Lung (tissue), 12 donors: ENCODE data around the gene SPCS1. TPM values are rescaled to one million over a fixed set of nuclear protein-coding genes. Genes with fewer than 3 reads are reported as not detected.

Experiments used
- ATAC-seq: fragments of 200-7000 bp; cut with Tn5 transposase; one replicate; pipeline ENCODE4 v1.9.1; 2020; ENCODE audit warnings: moderate number of reproducible peaks; ENCODE audit not compliant: insufficient read depth, low FRiP score
- DNase-seq, 3 donors: peaks; one replicate each; pipeline ENCODE4 v3.0.0-alpha.2; 2013 to 2017
- H3K27ac ChIP-seq, 2 donors: one replicate each; pipeline ENCODE4 v1.5.1; 2013; ENCODE audit warnings: mild to moderate bottlenecking in 2 of 2, moderate library complexity in 2 of 2, control low read depth in 1 of 2, inconsistent platforms in 1 of 2, low read depth in 1 of 2, low read length in 1 of 2
- H3K27me3 ChIP-seq, 3 donors: one replicate each; pipeline ENCODE4 v1.5.1; 2013; ENCODE audit warnings: low read length in 2 of 3; ENCODE audit not compliant: control insufficient read depth in 3 of 3, insufficient read depth in 3 of 3
- H3K36me3 ChIP-seq, 4 donors: one replicate each; pipeline ENCODE4 v1.5.1; 2013; ENCODE audit warnings: low read length in 4 of 4, mild to moderate bottlenecking in 1 of 4, moderate library complexity in 1 of 4; ENCODE audit not compliant: control insufficient read depth in 4 of 4, insufficient read depth in 4 of 4
- H3K4me1 ChIP-seq, 5 donors: one replicate each; pipeline ENCODE4 v1.5.1; 2013; ENCODE audit warnings: low read length in 5 of 5, mild to moderate bottlenecking in 2 of 5, moderate library complexity in 1 of 5; ENCODE audit not compliant: control insufficient read depth in 5 of 5, insufficient read depth in 5 of 5
- H3K4me3 ChIP-seq: one replicate; pipeline ENCODE4 v1.5.1; 2013; ENCODE audit warnings: mild to moderate bottlenecking, control low read depth, moderate library complexity
- H3K9ac ChIP-seq, 2 donors: one replicate each; pipeline ENCODE4 v1.5.1; 2013; ENCODE audit warnings: low read length in 2 of 2, control low read depth in 1 of 2; ENCODE audit not compliant: insufficient read depth in 1 of 2
- H3K9me3 ChIP-seq, 4 donors: one replicate each; pipeline ENCODE4 v1.5.1; 2013; ENCODE audit warnings: low read length in 3 of 4, mild to moderate bottlenecking in 1 of 4, moderate library complexity in 1 of 4; ENCODE audit not compliant: control insufficient read depth in 4 of 4, insufficient read depth in 3 of 4
- WGBS, 2 donors: extraction: QIAGEN DNeasy Blood & Tissue Kit; methylation state at CpG; one replicate each; pipeline ENCODE4 v1.1.7; 2013; 5-methylcytosine and 5-hydroxymethylcytosine counted together
- polyA plus RNA-seq, 2 donors: library from polyadenylated mRNA; stranded (reverse); fragments of 200-250 nt; gene quantifications; one replicate each; pipeline ENCODE4 v1.2.1, GENCODE V29; 2013
- total RNA-seq, 2 donors: library from RNA; depleted of rRNA in 1 of 2; stranded (reverse); fragments of >200 nt in 1 of 2; gene quantifications; one replicate each; pipeline ENCODE4 v1.2.1, GENCODE V29; 2014 to 2021
- TF ChIP-seq, protein P1 (sequence below): IDR thresholded peaks from 2 replicates; pipeline ENCODE4 v1.5.1; 2012; ENCODE audit warnings: mild to moderate bottlenecking; ENCODE audit errors: control extremely low read depth, extremely low read depth
- donor health status: control.
- donor health status: control.
- donor health status: Bipolar disorder and iron deficiency.
- donor health status: healthy.
- donor health status: DM: yes; HTN: yes; CAD: no.

The SPCS1 gene
- total and polyA plus RNA-seq, 4 donors: 63.3 to 139 (median 95.7) TPM

DNA sequence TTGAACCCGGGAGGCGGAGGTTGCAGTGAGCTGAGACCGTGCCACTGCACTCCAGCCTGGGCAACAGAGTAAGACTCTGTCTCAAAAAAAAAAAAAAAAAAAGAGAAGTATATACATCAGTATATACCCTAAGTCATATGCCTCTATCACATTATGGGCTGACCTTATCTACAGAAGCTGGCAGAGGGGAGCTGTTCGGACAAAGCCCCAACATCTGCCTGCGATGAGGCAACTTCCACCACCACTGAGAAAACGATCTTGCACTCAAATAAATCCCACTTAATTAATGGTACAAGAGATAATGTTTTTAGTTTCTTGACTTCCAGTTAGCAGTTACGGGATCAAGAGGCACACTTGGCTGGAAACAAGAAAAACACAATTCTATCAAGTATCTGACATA is 2.6 kb upstream of the SPCS1 start:
- ATAC-seq (no peak), DNase-seq (no peak)
- Histone ChIP-seq H3K9ac (no peak overlapping the region), H3K4me1 (peaks cover 0 to 23% (median 16%) of the 10 kb centered on the region in 5 donors), H3K4me3 (no peak overlapping the region), H3K9me3 (no peaks in the 10 kb centered on the region), H3K27ac (no peak overlapping the region), H3K36me3 (peaks cover 3 to 11% (median 8%) of the 10 kb centered on the region in 4 donors), H3K27me3 (no peaks in the 10 kb centered on the region)
- TF ChIP-seq, protein P1, sequence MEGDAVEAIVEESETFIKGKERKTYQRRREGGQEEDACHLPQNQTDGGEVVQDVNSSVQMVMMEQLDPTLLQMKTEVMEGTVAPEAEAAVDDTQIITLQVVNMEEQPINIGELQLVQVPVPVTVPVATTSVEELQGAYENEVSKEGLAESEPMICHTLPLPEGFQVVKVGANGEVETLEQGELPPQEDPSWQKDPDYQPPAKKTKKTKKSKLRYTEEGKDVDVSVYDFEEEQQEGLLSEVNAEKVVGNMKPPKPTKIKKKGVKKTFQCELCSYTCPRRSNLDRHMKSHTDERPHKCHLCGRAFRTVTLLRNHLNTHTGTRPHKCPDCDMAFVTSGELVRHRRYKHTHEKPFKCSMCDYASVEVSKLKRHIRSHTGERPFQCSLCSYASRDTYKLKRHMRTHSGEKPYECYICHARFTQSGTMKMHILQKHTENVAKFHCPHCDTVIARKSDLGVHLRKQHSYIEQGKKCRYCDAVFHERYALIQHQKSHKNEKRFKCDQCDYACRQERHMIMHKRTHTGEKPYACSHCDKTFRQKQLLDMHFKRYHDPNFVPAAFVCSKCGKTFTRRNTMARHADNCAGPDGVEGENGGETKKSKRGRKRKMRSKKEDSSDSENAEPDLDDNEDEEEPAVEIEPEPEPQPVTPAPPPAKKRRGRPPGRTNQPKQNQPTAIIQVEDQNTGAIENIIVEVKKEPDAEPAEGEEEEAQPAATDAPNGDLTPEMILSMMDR: no peak
- 79 to 84% methylated on average over 7 of the region's 7 CpGs for WGBS, 2 donors

DNA sequence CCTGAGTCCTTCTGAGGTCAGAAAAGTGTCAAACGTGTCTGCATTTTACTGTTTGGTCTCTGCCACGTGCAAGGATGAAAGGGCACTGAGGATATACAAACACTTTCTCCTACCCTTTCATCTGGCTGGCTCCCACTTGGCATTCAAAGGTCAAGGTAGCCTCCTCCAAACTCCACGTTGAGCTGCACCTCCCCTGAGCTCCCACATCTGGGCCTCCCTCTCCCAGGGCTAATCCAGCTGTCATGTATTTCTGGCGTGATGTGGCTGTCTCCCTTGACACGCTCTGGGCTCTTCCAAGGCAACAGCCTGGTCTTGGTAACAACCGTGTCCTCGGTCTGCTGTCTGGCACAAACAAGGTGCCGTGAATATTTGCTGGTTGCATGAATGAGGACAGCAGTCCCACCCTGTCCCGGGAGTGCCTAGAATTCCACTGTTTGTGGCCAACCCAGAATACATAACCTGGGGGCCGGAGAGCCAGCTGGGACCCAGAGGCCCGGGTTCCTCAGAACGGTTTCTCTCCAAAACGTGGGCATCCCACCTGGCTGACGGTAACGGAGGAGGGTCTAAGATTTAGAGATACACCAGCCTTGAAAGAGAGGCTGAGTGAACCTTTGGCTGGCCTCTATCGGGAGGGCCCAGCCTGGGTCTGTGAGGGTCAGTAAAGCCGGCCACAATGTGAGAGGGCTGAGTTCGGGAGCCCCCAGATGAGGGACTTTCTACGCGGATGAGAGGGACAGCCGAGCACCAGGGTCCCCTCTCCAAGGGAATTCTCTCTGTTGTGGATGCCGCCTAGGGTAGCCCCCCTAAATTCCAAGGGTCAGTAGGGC is 1.1 kb upstream of the SPCS1 start:
- WGBS, 2 donors: 5 to 10% methylated on average over 22 of the region's 22 CpGs
- H3K36me3 ChIP-seq: peaks cover 2 to 13% (median 5%) of the 10 kb centered on the region in 4 donors
- DNase-seq (peak; percentile 31 to 42 (median 40)), ATAC-seq (no peak)
- H3K27me3 ChIP-seq: no peaks in the 10 kb centered on the region
- peak overlapping the region; percentile 81 to 98 for H3K27ac ChIP-seq
- TF ChIP-seq, protein P1: no peak
- no peaks in the 10 kb centered on the region for H3K9me3 ChIP-seq
- H3K4me3 ChIP-seq: peak overlapping the region; percentile 99
- peaks cover 0 to 23% (median 16%) of the 10 kb centered on the region in 5 donors for H3K4me1 ChIP-seq
- peak overlapping the region; percentile 50 to 86 for H3K9ac ChIP-seq

DNA sequence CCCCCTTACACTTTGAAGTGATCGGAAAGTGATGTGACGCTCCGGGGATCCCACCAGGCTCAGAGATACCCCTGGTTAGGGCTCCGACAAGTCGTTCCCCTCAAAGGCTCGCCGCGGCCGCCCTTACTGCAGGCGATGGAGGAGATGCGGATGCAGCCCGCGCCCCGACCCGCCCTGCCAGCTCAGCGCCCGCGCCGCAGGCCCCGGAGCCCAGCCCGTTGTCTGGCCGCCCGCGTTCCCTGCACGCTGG is 543 bp upstream of the SPCS1 start:
- WGBS, 2 donors: 0 to 1% methylated on average over 24 to 25 of the region's 25 CpGs
- Histone ChIP-seq H3K36me3 (peaks cover 2 to 9% (median 5%) of the 10 kb centered on the region in 4 donors), H3K9me3 (no peaks in the 10 kb centered on the region), H3K9ac (peak overlapping the region; percentile 50 to 86), H3K4me1 (peaks cover 0 to 23% (median 16%) of the 10 kb centered on the region in 5 donors), H3K27ac (peak overlapping the region; percentile 81 to 98), H3K27me3 (no peaks in the 10 kb centered on the region), H3K4me3 (peak overlapping the region; percentile 99)
- no peak for DNase-seq
- TF ChIP-seq, protein P1: no peak
- no peak for ATAC-seq
